Stimulated activated CD8-positive, alpha-beta memory T cell treated with anti-CD3 and anti-CD28 coated beads, Interleukin-15, amount 100 ng/mL, for 48 hours (primary cell): ENCODE data around the gene MCOLN1.

Source experiments
- DNase-seq, 2 donors: peaks; one replicate each; pipeline ENCODE4 v3.0.0-alpha.2; 2020; ENCODE audit warnings: low read depth in 2 of 2

MCOLN1 gene

GRCh38 chr19:7502552-7502951, 19.9 kb upstream of the MCOLN1 start:
- no peak for DNase-seq

- no peak for DNase-seq
Observed at GRCh38 chr19:7504684-7505083, 17.7 kb upstream of the MCOLN1 start.

- DNase-seq, result no peak
Observed at GRCh38 chr19:7505288-7505681, 17.1 kb upstream of the MCOLN1 start.

GRCh38 chr19:7505682-7506384, 16.6 kb upstream of the MCOLN1 start:
- no peak for DNase-seq

GRCh38 chr19:7506385-7507328, 15.8 kb upstream of the MCOLN1 start:
- peak; percentile 48 to 60 for DNase-seq

- DNase-seq, result no peak
Observed at GRCh38 chr19:7507884-7508283, 14.5 kb upstream of the MCOLN1 start.

- no peak for DNase-seq
Observed at GRCh38 chr19:7509625-7510024, 12.8 kb upstream of the MCOLN1 start.

GRCh38 chr19:7512400-7512851, 10.0 kb upstream of the MCOLN1 start:
- no peak for DNase-seq

- no peak for DNase-seq
Observed at GRCh38 chr19:7513809-7514642, 8.4 kb upstream of the MCOLN1 start.

GRCh38 chr19:7515110-7515644, 7.2 kb upstream of the MCOLN1 start:
- DNase-seq, result no peak

GRCh38 chr19:7515645-7516151, 6.7 kb upstream of the MCOLN1 start, which contains the start of gene ZNF358:
Gene ZNF358 (plus strand): TSS chr19:7516103. CDS start chr19:7519243, 3,140 bp downstream.
- DNase-seq, result peak; percentile 38 to 44

GRCh38 chr19:7516333-7516732, 6.1 kb upstream of the MCOLN1 start:
- DNase-seq, result no peak

- no peak for DNase-seq
Observed at GRCh38 chr19:7516878-7517277, 5.5 kb upstream of the MCOLN1 start.

GRCh38 chr19:7519361-7520130, 2.9 kb upstream of the MCOLN1 start:
- no peak for DNase-seq

- DNase-seq, result no peak
Observed at GRCh38 chr19:7520131-7521051, 2.0 kb upstream of the MCOLN1 start.

- DNase-seq, result no peak
Observed at GRCh38 chr19:7521551-7522071, 813 bp upstream of the MCOLN1 start.

GRCh38 chr19:7522923-7523667, 671 bp downstream of the MCOLN1 start:
- DNase-seq, result no peak

GRCh38 chr19:7524523-7524922, 2.1 kb downstream of the MCOLN1 start:
- DNase-seq, result no peak
